A549 (cell line): ENCODE data around the gene SLC34A2.

Source experiments
- CBX2 ChIP-seq: fragments of 200-600 bp; sonication (generic); IDR thresholded peaks from 2 replicates; pipeline ENCODE4 v1.6.1; 2016; ENCODE audit warnings: low read depth, mild to moderate bottlenecking, borderline replicate concordance
- NFE2L2 ChIP-seq: fragments of 150-350 bp; conservative IDR thresholded peaks from 2 replicates; pipeline ENCODE4 v1.6.1; 2014; ENCODE audit warnings: low read length
- POLR2A ChIP-seq: IDR thresholded peaks from 2 replicates; pipeline ENCODE4 v1.6.1; 2012; ENCODE audit warnings: mild to moderate bottlenecking, low read length
- TF ChIP-seq, protein P1 (sequence below): fragments of >200 bp; sonication (Bioruptor Twin); formaldehyde crosslinking; IDR thresholded peaks from 3 replicates; pipeline ENCODE4 v1.5.1; 2016

DNA sequence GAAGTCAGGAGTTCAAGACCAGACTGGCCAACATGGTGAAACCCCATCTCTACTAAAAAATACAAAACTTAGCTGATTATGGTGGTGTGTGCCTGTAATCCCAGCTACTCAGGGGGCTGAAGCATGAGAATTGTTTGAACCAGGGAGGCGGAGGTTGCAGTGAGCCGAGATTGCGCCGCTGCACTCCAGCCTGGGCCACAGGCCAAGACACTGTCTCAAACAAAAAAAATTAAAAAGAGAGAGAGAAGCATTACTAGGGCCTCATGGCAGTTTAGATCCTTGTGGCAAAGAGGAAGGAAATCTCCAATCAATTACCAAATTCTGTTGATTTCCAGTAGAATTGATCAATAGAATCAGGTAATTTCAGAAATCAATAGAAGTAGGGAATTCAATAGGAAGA is 16.8 kb upstream of the SLC34A2 start:
- TF ChIP-seq CBX2 (no peak), NFE2L2 (no peak), POLR2A (no peak)
- TF ChIP-seq, protein P1, sequence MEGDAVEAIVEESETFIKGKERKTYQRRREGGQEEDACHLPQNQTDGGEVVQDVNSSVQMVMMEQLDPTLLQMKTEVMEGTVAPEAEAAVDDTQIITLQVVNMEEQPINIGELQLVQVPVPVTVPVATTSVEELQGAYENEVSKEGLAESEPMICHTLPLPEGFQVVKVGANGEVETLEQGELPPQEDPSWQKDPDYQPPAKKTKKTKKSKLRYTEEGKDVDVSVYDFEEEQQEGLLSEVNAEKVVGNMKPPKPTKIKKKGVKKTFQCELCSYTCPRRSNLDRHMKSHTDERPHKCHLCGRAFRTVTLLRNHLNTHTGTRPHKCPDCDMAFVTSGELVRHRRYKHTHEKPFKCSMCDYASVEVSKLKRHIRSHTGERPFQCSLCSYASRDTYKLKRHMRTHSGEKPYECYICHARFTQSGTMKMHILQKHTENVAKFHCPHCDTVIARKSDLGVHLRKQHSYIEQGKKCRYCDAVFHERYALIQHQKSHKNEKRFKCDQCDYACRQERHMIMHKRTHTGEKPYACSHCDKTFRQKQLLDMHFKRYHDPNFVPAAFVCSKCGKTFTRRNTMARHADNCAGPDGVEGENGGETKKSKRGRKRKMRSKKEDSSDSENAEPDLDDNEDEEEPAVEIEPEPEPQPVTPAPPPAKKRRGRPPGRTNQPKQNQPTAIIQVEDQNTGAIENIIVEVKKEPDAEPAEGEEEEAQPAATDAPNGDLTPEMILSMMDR = no peak
